Measurements from ENCODE around the gene BRME1. TPM values are rescaled to one million over a fixed set of nuclear protein-coding genes. Genes with fewer than 3 reads are reported as not detected.

The BRME1 gene
- total RNA-seq, 1 donor from 2014 or later = 3.4 TPM

DNA sequence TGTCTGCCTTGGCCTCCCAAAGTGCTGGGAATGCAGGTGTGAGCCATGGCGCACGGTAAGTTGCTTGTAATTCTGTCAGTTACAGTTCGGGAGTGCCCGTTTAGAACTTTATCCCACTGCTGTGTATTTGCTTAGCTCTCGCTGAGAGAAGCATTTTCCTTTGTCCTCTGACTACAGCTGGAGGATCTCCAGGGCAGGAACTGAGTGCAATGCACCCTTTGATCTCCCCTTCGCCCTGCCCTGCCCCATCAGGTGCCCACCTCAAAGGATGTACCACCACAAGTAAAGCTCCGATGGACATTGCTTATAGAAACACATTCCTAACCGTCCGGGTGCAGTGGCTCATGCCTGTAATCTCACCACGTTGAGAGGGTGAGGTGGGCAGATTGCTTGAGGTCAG, 6.5 kb downstream of the BRME1 start:
- no peaks in the 10 kb centered on the region for H3K27me3 Mint-ChIP-seq (ENCODE audit: unreplicated experiment)
- TF ChIP-seq, protein P1, sequence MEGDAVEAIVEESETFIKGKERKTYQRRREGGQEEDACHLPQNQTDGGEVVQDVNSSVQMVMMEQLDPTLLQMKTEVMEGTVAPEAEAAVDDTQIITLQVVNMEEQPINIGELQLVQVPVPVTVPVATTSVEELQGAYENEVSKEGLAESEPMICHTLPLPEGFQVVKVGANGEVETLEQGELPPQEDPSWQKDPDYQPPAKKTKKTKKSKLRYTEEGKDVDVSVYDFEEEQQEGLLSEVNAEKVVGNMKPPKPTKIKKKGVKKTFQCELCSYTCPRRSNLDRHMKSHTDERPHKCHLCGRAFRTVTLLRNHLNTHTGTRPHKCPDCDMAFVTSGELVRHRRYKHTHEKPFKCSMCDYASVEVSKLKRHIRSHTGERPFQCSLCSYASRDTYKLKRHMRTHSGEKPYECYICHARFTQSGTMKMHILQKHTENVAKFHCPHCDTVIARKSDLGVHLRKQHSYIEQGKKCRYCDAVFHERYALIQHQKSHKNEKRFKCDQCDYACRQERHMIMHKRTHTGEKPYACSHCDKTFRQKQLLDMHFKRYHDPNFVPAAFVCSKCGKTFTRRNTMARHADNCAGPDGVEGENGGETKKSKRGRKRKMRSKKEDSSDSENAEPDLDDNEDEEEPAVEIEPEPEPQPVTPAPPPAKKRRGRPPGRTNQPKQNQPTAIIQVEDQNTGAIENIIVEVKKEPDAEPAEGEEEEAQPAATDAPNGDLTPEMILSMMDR (IDR thresholded peaks at IDR 0.05; ENCODE audit: unreplicated experiment) = no peak
- no peaks in the 10 kb centered on the region for H3K36me3 Mint-ChIP-seq (ENCODE audit: low read depth, unreplicated experiment)
- no peak overlapping the region for H3K27ac Mint-ChIP-seq (ENCODE audit: unreplicated experiment)
- no peak for DNase-seq (ENCODE audit: low spot score)
- no peaks in the 10 kb centered on the region for H3K9me3 Mint-ChIP-seq (ENCODE audit: unreplicated experiment)
- no peak overlapping the region for H3K4me3 Mint-ChIP-seq (ENCODE audit: unreplicated experiment)
- H3K4me1 Mint-ChIP-seq (ENCODE audit: unreplicated experiment) = no peaks in the 10 kb centered on the region

DNA sequence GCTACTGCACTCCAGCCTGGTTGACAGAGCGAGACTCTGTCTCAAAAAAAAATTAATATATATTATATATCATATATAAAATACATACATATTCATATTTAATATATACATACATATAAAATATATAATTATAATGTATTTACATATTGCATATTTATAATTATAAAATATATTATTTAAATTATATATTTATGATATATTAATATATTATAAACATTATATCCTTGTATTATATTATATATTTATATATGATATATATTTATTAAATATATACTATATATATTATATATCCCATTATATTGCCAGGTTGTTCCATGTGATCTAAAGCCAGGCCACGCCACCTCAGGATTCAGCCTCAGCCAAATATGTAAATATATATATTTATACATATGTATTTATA, 9.7 kb downstream of the BRME1 start:
- H3K36me3 Mint-ChIP-seq (ENCODE audit: low read depth, unreplicated experiment) = no peaks in the 10 kb centered on the region
- no peaks in the 10 kb centered on the region for H3K4me1 Mint-ChIP-seq (ENCODE audit: unreplicated experiment)
- no peak for DNase-seq (ENCODE audit: low spot score)
- no peak overlapping the region for H3K27ac Mint-ChIP-seq (ENCODE audit: unreplicated experiment)
- H3K4me3 Mint-ChIP-seq (ENCODE audit: unreplicated experiment) = no peak overlapping the region
- no peaks in the 10 kb centered on the region for H3K9me3 Mint-ChIP-seq (ENCODE audit: unreplicated experiment)
- TF ChIP-seq, protein P1 (IDR thresholded peaks at IDR 0.05; ENCODE audit: unreplicated experiment) = no peak
- no peaks in the 10 kb centered on the region for H3K27me3 Mint-ChIP-seq (ENCODE audit: unreplicated experiment)

DNA sequence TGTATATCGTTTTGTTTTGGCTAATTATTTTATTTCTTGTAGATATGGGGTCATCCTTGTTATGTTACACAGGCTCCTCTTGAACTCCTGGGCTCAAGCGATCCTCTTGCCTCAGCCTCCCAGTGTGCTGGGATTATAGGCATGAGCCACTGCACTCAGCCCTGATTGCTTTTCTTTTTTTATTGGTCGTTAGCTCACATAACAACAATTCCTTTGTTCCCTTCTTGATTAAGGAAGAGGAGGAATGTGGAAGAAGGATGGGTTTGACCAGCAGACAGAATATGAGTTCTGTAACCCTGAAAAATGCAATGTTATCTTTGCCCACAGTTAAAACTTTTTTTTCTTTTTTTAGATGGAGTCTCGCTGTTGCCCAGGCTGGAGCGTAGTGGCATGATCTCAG, 11.4 kb downstream of the BRME1 start:
- H3K27ac Mint-ChIP-seq (ENCODE audit: unreplicated experiment) = no peak overlapping the region
- H3K9me3 Mint-ChIP-seq (ENCODE audit: unreplicated experiment) = no peaks in the 10 kb centered on the region
- H3K4me1 Mint-ChIP-seq (ENCODE audit: unreplicated experiment) = no peaks in the 10 kb centered on the region
- H3K36me3 Mint-ChIP-seq (ENCODE audit: low read depth, unreplicated experiment) = no peaks in the 10 kb centered on the region
- TF ChIP-seq, protein P1 (IDR thresholded peaks at IDR 0.05; ENCODE audit: unreplicated experiment) = no peak
- no peaks in the 10 kb centered on the region for H3K27me3 Mint-ChIP-seq (ENCODE audit: unreplicated experiment)
- no peak overlapping the region for H3K4me3 Mint-ChIP-seq (ENCODE audit: unreplicated experiment)
- no peak for DNase-seq (ENCODE audit: low spot score)

DNA sequence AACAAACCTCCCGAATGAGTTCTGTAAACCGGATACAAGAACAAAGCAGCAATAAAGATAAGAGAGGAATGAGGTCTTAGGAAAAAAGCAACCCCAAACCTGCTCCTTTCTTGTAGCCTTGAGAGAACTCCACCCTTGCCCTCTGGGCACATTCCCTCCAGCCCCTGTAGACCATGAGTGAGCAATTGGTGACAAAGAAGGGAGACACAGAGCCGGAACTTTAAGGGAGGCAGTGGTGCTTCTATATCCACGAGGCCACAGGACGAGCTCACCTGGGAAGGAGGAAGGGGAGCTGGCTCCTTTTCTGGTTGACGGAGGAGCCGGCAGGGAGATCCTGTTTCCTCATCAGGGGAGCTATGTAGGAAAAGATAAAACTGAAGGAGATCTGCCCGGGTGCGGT, 13.0 kb downstream of the BRME1 start:
- H3K4me3 Mint-ChIP-seq (ENCODE audit: unreplicated experiment) = no peak overlapping the region
- H3K9me3 Mint-ChIP-seq (ENCODE audit: unreplicated experiment) = no peaks in the 10 kb centered on the region
- H3K27ac Mint-ChIP-seq (ENCODE audit: unreplicated experiment) = no peak overlapping the region
- H3K27me3 Mint-ChIP-seq (ENCODE audit: unreplicated experiment) = no peaks in the 10 kb centered on the region
- no peaks in the 10 kb centered on the region for H3K4me1 Mint-ChIP-seq (ENCODE audit: unreplicated experiment)
- H3K36me3 Mint-ChIP-seq (ENCODE audit: low read depth, unreplicated experiment) = no peaks in the 10 kb centered on the region
- no peak for DNase-seq (ENCODE audit: low spot score)
- TF ChIP-seq, protein P1 (IDR thresholded peaks at IDR 0.05; ENCODE audit: unreplicated experiment) = no peak

DNA sequence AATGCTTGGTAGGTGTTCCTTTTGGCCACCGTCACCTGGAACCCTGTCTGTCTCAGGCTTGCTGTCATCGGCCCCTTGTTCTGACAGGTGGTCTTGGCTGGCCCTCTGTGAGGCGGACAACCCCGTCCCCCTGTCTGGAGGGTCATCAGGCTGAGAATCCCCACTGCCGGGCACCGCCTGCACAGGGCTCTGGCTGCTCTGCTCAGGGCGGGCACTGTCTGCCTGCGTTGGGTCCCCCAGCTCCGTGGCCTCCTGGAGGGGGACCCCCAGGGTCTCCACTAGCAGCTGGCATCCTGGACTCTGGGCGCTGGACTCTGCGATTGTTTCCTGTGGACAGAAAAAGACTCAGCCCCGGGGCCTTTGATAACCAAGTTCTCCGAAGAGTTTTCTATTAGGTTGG, 15.8 kb downstream of the BRME1 start:
- Mint-ChIP-seq H3K27me3 (ENCODE audit: unreplicated experiment) (no peaks in the 10 kb centered on the region), H3K9me3 (ENCODE audit: unreplicated experiment) (no peaks in the 10 kb centered on the region), H3K27ac (ENCODE audit: unreplicated experiment) (no peak overlapping the region), H3K36me3 (ENCODE audit: low read depth, unreplicated experiment) (no peaks in the 10 kb centered on the region), H3K4me1 (ENCODE audit: unreplicated experiment) (no peaks in the 10 kb centered on the region), H3K4me3 (ENCODE audit: unreplicated experiment) (no peak overlapping the region)
- DNase-seq (ENCODE audit: low spot score) = no peak
- TF ChIP-seq, protein P1 (IDR thresholded peaks at IDR 0.05; ENCODE audit: unreplicated experiment) = no peak

All from endothelial cell (in vitro differentiated cells).